AG10803 (cell line): ENCODE data around the gene GRIP1.

Experiments used
- DNase-seq: peaks from one replicate; pipeline ENCODE4 v3.0.0; 2010; ENCODE audit warnings: low read depth
- H3K4me3 ChIP-seq: 2 replicates; pipeline ENCODE4 v1.5.1; 2011; ENCODE audit warnings: mild to moderate bottlenecking, low read length, control low read depth
- CTCF ChIP-seq: conservative IDR thresholded peaks from 2 replicates; pipeline ENCODE4 v1.5.1; 2011; ENCODE audit warnings: mild to moderate bottlenecking, low read length, control low read depth, inconsistent platforms

Gene GRIP1

GRCh38 chr12:66482351-66483203 lies 196.3 kb downstream of the GRIP1 start:
- H3K4me3 ChIP-seq = no peak overlapping the region
- no peak for TF ChIP-seq CTCF
- no peak for DNase-seq

GRCh38 chr12:66467932-66468331 lies 210.9 kb downstream of the GRIP1 start:
- H3K4me3 ChIP-seq = no peak overlapping the region
- no peak for TF ChIP-seq CTCF
- DNase-seq = no peak

- TF ChIP-seq CTCF = no peak
Observed at GRCh38 chr12:66461331-66461730, 217.5 kb downstream of the GRIP1 start.

GRCh38 chr12:66459944-66460482 lies 218.9 kb downstream of the GRIP1 start:
- DNase-seq = no peak
- H3K4me3 ChIP-seq = no peak overlapping the region
- no peak for TF ChIP-seq CTCF

More at GRCh38 chr12:66461331-66461730, 217.5 kb downstream of the GRIP1 start:
- DNase-seq = no peak
- H3K4me3 ChIP-seq = no peak overlapping the region

GRCh38 chr12:66456612-66457011 lies 222.3 kb downstream of the GRIP1 start:
- no peak overlapping the region for H3K4me3 ChIP-seq
- TF ChIP-seq CTCF = no peak

GRCh38 chr12:66453844-66454243 lies 225.0 kb downstream of the GRIP1 start:
- no peak overlapping the region for H3K4me3 ChIP-seq
- TF ChIP-seq CTCF = no peak
- DNase-seq = no peak

More at GRCh38 chr12:66456612-66457011, 222.3 kb downstream of the GRIP1 start:
- no peak for DNase-seq

GRCh38 chr12:66453120-66453519 lies 225.8 kb downstream of the GRIP1 start:
- TF ChIP-seq CTCF = no peak
- H3K4me3 ChIP-seq = no peak overlapping the region
- no peak for DNase-seq
